ENCODE measurements around the gene RNASE9.
A peak's percentile ranks its signal among the peaks of the same experiment; 100 is the strongest.
"Not testable (repeated sequence)": the region's sequence is repeated elsewhere in the genome, so short reads cannot be mapped to it uniquely, and the experiment has no call there.

The RNASE9 gene

DNA sequence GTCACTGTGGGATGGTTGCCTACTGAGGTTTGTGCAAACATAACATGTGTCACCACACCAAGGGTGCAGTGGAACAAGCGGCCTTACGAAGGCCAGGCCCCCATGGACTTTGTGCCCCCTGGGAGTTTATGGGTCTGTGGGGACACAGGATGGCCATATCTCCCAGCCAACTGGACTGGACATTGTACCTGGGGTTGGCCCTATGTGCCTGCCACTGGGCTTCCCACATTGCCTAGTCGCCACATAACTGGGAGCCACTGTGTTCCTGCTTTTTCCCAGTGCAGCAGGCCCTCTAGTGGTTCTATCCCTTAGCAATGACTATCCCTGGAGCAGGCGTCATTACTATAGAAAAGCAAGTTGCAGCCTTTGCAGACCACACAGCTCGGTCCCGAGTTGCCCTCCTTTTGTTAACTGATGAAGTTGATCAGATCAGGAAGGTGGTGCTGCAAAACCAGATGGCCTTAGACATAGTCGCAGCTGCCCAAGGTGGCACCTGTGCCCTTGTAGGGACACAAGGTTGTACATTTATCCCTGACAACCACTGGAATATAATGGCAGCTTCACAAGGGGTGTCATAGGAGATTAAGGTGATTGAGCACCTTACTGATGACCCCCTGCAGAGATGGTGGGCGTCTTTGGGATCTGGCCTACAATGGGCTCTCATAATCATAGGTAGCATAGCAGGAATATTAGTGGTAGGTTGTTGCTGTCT is 45.5 kb upstream of the RNASE9 start:
- ChIA-PET CTCF (interaction anchor here (1.3 to 8.1 kb wide), 7 partner anchors 9 to 279 kb away, joined by 3 to 101 read pairs (median 7); partner anchors contain the start of gene RNASE4), POLR2A (no interaction called here)
- DNase-seq (ENCODE audit: extremely low spot score): no peak
- TF ChIP-seq, protein P1, sequence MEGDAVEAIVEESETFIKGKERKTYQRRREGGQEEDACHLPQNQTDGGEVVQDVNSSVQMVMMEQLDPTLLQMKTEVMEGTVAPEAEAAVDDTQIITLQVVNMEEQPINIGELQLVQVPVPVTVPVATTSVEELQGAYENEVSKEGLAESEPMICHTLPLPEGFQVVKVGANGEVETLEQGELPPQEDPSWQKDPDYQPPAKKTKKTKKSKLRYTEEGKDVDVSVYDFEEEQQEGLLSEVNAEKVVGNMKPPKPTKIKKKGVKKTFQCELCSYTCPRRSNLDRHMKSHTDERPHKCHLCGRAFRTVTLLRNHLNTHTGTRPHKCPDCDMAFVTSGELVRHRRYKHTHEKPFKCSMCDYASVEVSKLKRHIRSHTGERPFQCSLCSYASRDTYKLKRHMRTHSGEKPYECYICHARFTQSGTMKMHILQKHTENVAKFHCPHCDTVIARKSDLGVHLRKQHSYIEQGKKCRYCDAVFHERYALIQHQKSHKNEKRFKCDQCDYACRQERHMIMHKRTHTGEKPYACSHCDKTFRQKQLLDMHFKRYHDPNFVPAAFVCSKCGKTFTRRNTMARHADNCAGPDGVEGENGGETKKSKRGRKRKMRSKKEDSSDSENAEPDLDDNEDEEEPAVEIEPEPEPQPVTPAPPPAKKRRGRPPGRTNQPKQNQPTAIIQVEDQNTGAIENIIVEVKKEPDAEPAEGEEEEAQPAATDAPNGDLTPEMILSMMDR (IDR thresholded peaks at IDR 0.05; ENCODE audit: control extremely low read depth, extremely low read depth, low read depth, missing control alignments): peak; percentile 44

DNA sequence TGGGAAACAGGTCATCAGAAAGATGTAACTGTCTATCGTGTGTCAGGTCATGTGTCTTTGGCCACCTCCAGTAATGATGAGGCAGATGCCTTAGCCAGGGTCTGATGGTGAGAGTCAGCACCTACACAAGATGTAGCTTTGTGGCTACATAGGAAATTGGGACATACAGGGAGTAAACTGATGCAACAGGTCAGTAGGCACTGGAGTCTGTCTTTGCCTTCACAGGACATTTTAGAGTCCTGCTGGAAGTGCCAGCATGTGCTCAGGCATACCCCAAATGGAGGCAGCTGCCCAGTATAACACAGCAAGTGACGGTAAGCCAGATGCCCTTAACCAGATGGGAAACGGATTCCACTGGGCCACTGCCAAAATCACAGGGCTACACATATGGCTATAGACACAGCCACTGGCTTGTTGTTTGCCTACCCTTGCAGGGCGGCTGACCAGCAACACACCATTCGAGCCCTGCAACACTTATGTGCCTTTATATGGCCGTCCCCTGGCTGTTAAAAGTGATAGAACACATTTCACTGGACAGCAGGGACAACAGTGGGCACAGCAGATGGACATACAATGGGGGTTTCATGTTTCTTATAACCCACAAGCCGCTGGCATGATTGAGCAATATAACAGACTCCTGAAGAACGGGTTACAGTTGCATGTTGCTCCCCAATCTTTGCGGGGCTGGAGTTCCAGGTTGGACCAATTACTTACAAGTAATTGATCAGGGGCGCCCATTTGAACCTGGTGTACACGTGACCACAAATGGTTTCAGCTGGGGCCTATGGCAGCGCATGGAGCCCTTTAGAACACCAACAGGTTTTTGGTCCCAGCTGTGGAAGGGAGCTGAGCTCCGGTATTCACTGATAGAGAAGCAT is 43.2 kb upstream of the RNASE9 start:
- CTCF ChIA-PET: interaction anchor here (0.9 to 8.1 kb wide), 6 partner anchors 56 to 367 kb away, joined by 3 to 101 read pairs (median 4); no protein-coding TSS in a partner anchor
- DNase-seq (ENCODE audit: extremely low spot score): no peak
- TF ChIP-seq, protein P1 (IDR thresholded peaks at IDR 0.05; ENCODE audit: control extremely low read depth, extremely low read depth, low read depth, missing control alignments): no peak
- POLR2A ChIA-PET: no interaction called here

DNA sequence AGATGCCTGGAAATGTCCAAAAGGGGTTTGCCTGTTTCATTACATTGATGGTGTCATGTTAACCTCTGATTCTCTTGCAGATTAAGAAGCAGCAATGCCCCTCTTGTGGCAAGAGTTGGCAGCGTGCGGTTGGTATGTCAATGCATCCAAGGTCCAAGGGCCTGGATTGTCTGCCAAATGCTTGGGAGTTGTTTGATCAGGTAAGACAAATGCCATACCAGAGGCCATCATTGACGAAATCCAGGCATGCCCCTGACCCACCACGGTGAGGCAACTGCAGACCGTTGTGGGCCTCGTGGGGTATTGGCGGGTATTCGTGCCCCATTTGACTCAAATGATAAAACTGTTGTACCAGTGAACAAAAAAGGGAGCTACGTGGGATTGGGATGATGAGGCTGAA is 41.7 kb upstream of the RNASE9 start:
- TF ChIP-seq, protein P1 (IDR thresholded peaks at IDR 0.05; ENCODE audit: control extremely low read depth, extremely low read depth, low read depth, missing control alignments): no peak
- no peak for DNase-seq (ENCODE audit: extremely low spot score)
- ChIA-PET CTCF (interaction anchor here (1.0 to 1.1 kb wide), 3 partner anchors 17 to 276 kb away, joined by 3 to 4 read pairs (median 3); no protein-coding TSS in a partner anchor), POLR2A (no interaction called here)

DNA sequence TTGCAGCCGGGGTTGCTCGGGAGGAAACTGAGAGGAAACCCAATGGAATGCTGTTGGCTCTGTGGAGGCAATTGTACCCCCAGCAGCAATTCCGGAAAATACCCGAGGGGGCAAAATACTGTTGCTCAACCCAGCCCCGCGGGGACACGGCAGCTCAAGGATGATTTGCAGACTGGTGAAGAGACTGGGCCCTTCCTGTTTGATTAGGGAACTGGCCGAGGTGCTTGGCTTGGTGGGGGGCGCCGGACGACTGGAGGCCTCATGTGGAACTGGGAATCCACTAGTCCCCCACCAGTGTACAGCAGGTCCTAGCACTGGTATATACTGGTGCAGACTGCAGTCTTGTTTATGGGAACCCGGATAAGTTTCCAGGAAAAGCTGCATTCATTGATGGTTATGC is 40.7 kb upstream of the RNASE9 start:
- POLR2A ChIA-PET: no interaction called here
- no peak for DNase-seq (ENCODE audit: extremely low spot score)
- CTCF ChIA-PET: interaction anchor here (1.6 kb wide), 1 partner anchor 50 kb away, joined by 3 read pairs; no protein-coding TSS in a partner anchor
- TF ChIP-seq, protein P1 (IDR thresholded peaks at IDR 0.05; ENCODE audit: control extremely low read depth, extremely low read depth, low read depth, missing control alignments): no peak

DNA sequence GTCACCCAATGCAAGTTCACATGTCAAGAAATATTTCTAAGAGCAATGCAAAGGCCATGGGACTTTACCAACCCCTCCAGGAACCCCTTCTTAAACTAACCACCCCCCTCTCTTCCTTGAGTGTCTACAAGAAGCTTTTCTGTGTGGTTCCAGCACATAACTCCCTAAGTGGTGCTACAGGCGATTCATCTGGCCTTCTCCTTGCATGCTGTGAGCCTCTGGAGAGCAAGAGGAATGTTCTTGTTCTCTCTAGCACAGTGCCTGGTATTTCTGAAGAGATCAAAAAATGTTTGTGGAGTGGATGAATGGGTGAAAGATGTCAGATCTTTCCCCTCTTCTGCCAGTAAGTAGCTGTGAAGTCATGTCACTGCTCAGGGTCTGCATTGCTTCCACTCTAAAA is 36.3 kb upstream of the RNASE9 start:
- ChIA-PET POLR2A (no interaction called here), CTCF (interaction anchor here (1.1 to 1.6 kb wide), 3 partner anchors 9 to 11 kb away, joined by 3 to 7 read pairs (median 6); partner anchors contain the start of gene RNASE11)
- DNase-seq (ENCODE audit: extremely low spot score): no peak
- TF ChIP-seq, protein P1 (IDR thresholded peaks at IDR 0.05; ENCODE audit: control extremely low read depth, extremely low read depth, low read depth, missing control alignments): no peak

DNA sequence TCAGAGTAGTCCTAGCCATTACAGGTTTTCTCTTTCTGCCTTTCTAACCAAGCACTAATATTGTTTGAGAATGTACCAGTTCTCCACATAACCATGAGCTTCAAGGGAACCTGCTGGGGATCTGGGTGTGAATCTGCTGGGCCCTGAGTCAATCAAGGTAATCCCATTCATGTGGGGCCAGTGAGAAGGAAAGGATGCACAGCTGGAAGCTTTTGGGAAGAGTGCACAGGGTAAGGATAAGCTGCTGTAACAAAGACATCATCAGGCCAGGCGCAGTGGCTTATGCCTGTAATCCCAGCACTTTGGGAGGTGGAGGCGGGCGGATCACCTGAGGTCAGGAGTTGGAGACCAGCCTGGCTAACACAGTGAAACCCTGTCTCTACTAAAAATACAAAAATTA is 34.9 kb upstream of the RNASE9 start:
- CTCF ChIA-PET; DNase-seq (ENCODE audit: extremely low spot score); POLR2A ChIA-PET: not testable (repeated sequence)

Data from GM10248 (cell line).